Measurements from ENCODE around the gene ZNF444.

DNA sequence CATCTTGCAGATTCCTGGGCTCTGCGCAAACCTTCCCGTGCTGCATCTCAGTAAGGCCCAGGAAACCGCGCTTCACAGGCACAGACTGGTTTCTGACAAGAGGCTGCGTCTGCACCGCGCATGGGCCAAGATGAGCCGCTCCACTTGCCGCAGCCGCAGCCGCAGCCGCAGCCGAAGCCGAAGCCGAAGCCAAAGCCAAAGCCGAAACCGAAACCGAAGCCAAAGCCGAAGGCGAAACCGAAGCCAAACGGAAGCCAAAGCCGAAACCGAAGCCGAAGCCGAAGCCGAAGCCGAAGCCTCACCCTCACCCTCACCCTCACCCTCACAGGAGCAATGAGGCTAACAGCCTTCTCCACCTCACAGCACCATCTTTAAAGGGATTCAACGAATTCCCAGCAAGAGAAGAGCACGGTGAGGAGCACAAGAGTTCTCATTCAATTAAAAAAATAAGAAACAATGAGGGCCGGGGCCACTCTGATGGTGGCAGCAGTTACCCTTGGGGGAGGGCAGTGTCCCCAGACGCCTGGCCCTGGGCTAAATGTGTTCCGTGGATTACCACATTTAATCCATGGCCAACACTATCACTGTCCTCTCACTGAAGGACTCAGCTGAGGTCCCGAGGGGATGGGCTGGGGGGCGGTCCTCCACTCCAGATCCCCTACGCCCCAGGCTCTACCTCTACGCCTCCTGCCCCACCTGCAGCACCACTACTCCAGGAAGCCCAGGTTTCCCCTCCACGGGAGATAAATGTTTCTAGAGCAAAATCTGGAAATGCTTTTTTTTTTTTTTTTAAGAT lies 49.1 kb upstream of the ZNF444 start:
- TF ChIP-seq, protein P1, sequence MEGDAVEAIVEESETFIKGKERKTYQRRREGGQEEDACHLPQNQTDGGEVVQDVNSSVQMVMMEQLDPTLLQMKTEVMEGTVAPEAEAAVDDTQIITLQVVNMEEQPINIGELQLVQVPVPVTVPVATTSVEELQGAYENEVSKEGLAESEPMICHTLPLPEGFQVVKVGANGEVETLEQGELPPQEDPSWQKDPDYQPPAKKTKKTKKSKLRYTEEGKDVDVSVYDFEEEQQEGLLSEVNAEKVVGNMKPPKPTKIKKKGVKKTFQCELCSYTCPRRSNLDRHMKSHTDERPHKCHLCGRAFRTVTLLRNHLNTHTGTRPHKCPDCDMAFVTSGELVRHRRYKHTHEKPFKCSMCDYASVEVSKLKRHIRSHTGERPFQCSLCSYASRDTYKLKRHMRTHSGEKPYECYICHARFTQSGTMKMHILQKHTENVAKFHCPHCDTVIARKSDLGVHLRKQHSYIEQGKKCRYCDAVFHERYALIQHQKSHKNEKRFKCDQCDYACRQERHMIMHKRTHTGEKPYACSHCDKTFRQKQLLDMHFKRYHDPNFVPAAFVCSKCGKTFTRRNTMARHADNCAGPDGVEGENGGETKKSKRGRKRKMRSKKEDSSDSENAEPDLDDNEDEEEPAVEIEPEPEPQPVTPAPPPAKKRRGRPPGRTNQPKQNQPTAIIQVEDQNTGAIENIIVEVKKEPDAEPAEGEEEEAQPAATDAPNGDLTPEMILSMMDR (conservative IDR thresholded peaks at IDR 0.05; ENCODE audit: low read length), result no peak
- no peak for TF ChIP-seq EZH2phosphoT487 (IDR thresholded peaks at IDR 0.05; ENCODE audit: borderline replicate concordance)
